H9 (cell line): ENCODE data around the gene SYNGR1. TPM values are rescaled to one million over a fixed set of nuclear protein-coding genes. Genes with fewer than 3 reads are reported as not detected.

Experiments
- DNase-seq: peaks from one replicate; pipeline ENCODE4 v3.0.0-alpha.2; 2017
- H2AFZ ChIP-seq: one replicate; pipeline ENCODE4 v1.6.1; 2013; ENCODE audit warnings: mild to moderate bottlenecking, low read length, control low read depth, moderate library complexity
- H2AK5ac ChIP-seq: 2 replicates; pipeline ENCODE4 v1.6.1; 2013; ENCODE audit warnings: low read length, control low read depth, mixed read lengths; ENCODE audit not compliant: insufficient read length
- H2BK120ac ChIP-seq: one replicate; pipeline ENCODE4 v1.6.1; 2013; ENCODE audit warnings: low read depth, mild to moderate bottlenecking, low read length, control low read depth, inconsistent platforms; ENCODE audit not compliant: poor library complexity, severe bottlenecking
- H2BK12ac ChIP-seq: 2 replicates; pipeline ENCODE4 v1.6.1; 2013; ENCODE audit warnings: low read length, control low read depth, mixed read lengths, low read depth; ENCODE audit not compliant: insufficient read length
- H2BK15ac ChIP-seq: 2 replicates; pipeline ENCODE4 v1.6.1; 2013; ENCODE audit warnings: low read depth, low read length, control low read depth
- H2BK20ac ChIP-seq: one replicate; pipeline ENCODE4 v1.6.1; 2013; ENCODE audit warnings: low read depth, mild to moderate bottlenecking, low read length, control low read depth, inconsistent platforms; ENCODE audit not compliant: poor library complexity, severe bottlenecking
- H2BK5ac ChIP-seq: 2 replicates; pipeline ENCODE4 v1.6.1; 2013; ENCODE audit warnings: low read length, control low read depth, mixed read lengths; ENCODE audit not compliant: insufficient read length
- H3K14ac ChIP-seq: 2 replicates; pipeline ENCODE4 v1.6.1; 2013; ENCODE audit warnings: low read length, control low read depth; ENCODE audit not compliant: insufficient read depth
- H3K18ac ChIP-seq: 2 replicates; pipeline ENCODE4 v1.6.1; 2013; ENCODE audit warnings: low read depth, mild to moderate bottlenecking, mixed read lengths, low read length, control low read depth; ENCODE audit not compliant: insufficient read length
- H3K23ac ChIP-seq: 2 replicates; pipeline ENCODE4 v1.6.1; 2013; ENCODE audit warnings: low read length, control low read depth, mixed read lengths, low read depth; ENCODE audit not compliant: insufficient read length
- H3K23me2 ChIP-seq: 2 replicates; pipeline ENCODE4 v1.6.1; 2013; ENCODE audit warnings: low read depth, mild to moderate bottlenecking, mixed read lengths, low read length, control low read depth; ENCODE audit not compliant: insufficient read length, poor library complexity, severe bottlenecking
- H3K27ac ChIP-seq: 2 replicates; pipeline ENCODE4 v1.5.1; 2013; ENCODE audit warnings: low read length, control low read depth, mixed read lengths, low read depth; ENCODE audit not compliant: insufficient read length
- H3K27me3 ChIP-seq: 2 replicates; pipeline ENCODE4 v1.6.1; 2013; ENCODE audit warnings: low read length, control low read depth, inconsistent platforms; ENCODE audit not compliant: insufficient read depth
- H3K4ac ChIP-seq: 2 replicates; pipeline ENCODE4 v1.6.1; 2013; ENCODE audit warnings: low read depth, mild to moderate bottlenecking, control low read depth, inconsistent platforms, low read length, moderate library complexity
- H3K4me1 ChIP-seq: 2 replicates; pipeline ENCODE4 v1.6.1; 2013; ENCODE audit warnings: low read length, control low read depth, inconsistent platforms; ENCODE audit not compliant: insufficient read depth
- H3K4me2 ChIP-seq: 2 replicates; pipeline ENCODE4 v1.6.1; 2013; ENCODE audit warnings: low read length, control low read depth, mixed read lengths; ENCODE audit not compliant: insufficient read length, insufficient read depth
- H3K56ac ChIP-seq: 2 replicates; pipeline ENCODE4 v1.6.1; 2013; ENCODE audit warnings: low read depth, mild to moderate bottlenecking, mixed read lengths, low read length, control low read depth; ENCODE audit not compliant: insufficient read length
- H3K79me1 ChIP-seq: 2 replicates; pipeline ENCODE4 v1.6.1; 2013; ENCODE audit warnings: low read depth, mild to moderate bottlenecking, moderate library complexity, low read length, control low read depth, inconsistent platforms; ENCODE audit not compliant: insufficient read depth, poor library complexity, severe bottlenecking
- H3K79me2 ChIP-seq: 2 replicates; pipeline ENCODE4 v1.6.1; 2013; ENCODE audit warnings: low read length, control low read depth, inconsistent platforms; ENCODE audit not compliant: insufficient read depth
- H3K9ac ChIP-seq: 2 replicates; pipeline ENCODE4 v1.6.1; 2013; ENCODE audit warnings: low read length, control low read depth, mixed read lengths; ENCODE audit not compliant: insufficient read length; ENCODE audit errors: extremely low read depth
- H3K9me3 ChIP-seq: one replicate; pipeline ENCODE4 v1.6.1; 2013; ENCODE audit warnings: low read depth, low read length, inconsistent platforms; ENCODE audit not compliant: control insufficient read depth
- H3T11ph ChIP-seq: one replicate; pipeline ENCODE4 v1.6.1; 2013; ENCODE audit warnings: mild to moderate bottlenecking, low read length, control low read depth, inconsistent platforms
- H4K20me1 ChIP-seq: one replicate; pipeline ENCODE4 v1.6.1; 2013; ENCODE audit not compliant: control insufficient read depth, insufficient read length, insufficient read depth
- H4K5ac ChIP-seq: 2 replicates; pipeline ENCODE4 v1.6.1; 2013; ENCODE audit warnings: low read depth, mild to moderate bottlenecking, mixed read lengths, low read length, control low read depth; ENCODE audit not compliant: insufficient read length
- H4K8ac ChIP-seq: replicated peaks from 2 replicates; pipeline ENCODE4 v1.6.1; 2013; ENCODE audit warnings: low read length, control low read depth, mixed read lengths, low read depth; ENCODE audit not compliant: insufficient read length
- H4K91ac ChIP-seq: 2 replicates; pipeline ENCODE4 v1.6.1; 2013; ENCODE audit warnings: low read depth, mild to moderate bottlenecking, moderate library complexity, mixed read lengths, low read length, control low read depth; ENCODE audit not compliant: insufficient read length
- H3K27ac Mint-ChIP-seq, 3 experiments: 2 replicates in 2 of 3; 3 replicates in 1 of 3; pipeline ENCODE4 v1.8.0; 2020 to 2021; ENCODE audit warnings: mixed read lengths in 3 of 3, mild to moderate bottlenecking in 1 of 3, moderate library complexity in 1 of 3
- H3K27me3 Mint-ChIP-seq: 2 replicates; pipeline ENCODE4 v1.8.0; 2021; ENCODE audit warnings: low read depth, mild to moderate bottlenecking, moderate library complexity, mixed read lengths
- H3K36me3 Mint-ChIP-seq, 3 experiments: 2 replicates in 2 of 3; 3 replicates in 1 of 3; pipeline ENCODE4 v1.8.0; 2020 to 2021; ENCODE audit warnings: low read depth in 3 of 3, mixed read lengths in 3 of 3; ENCODE audit not compliant: insufficient read depth in 1 of 3
- H3K4me1 Mint-ChIP-seq, 2 experiments: 2 replicates each; pipeline ENCODE4 v1.8.0; 2020; ENCODE audit warnings: mixed read lengths in 2 of 2
- H3K4me3 Mint-ChIP-seq, 2 experiments: 2 replicates in 1 of 2; 3 replicates in 1 of 2; pipeline ENCODE4 v1.8.0; 2020 to 2021; ENCODE audit warnings: mild to moderate bottlenecking in 2 of 2, mixed read lengths in 2 of 2, moderate library complexity in 1 of 2
- H3K9me3 Mint-ChIP-seq, 2 experiments: 2 replicates in 1 of 2; 3 replicates in 1 of 2; pipeline ENCODE4 v1.8.0; 2020; ENCODE audit warnings: mild to moderate bottlenecking in 2 of 2, mixed read lengths in 2 of 2, moderate library complexity in 1 of 2
- WGBS: extraction: QIAGEN DNeasy Blood & Tissue Kit; methylation state at CpG from one replicate; pipeline ENCODE4 v1.1.7; 2013; ENCODE audit warnings: missing lambda C conversion rate, low lambda C conversion rate, mixed read lengths; ENCODE audit not compliant: insufficient read length; ENCODE audit errors: extremely low coverage; 5-methylcytosine and 5-hydroxymethylcytosine counted together
- total RNA-seq: library from RNA; stranded (reverse); gene quantifications from 2 replicates; pipeline ENCODE4 v1.2.1, GENCODE V29; 2021
- TF ChIP-seq, protein P1 (sequence below): fragments of 200-600 bp; sonication (generic); conservative IDR thresholded peaks from 3 replicates; pipeline ENCODE4 v1.8.0; 2021; ENCODE audit warnings: antibody characterized with exemption, mild to moderate bottlenecking

The SYNGR1 gene
- total RNA-seq, 1 experiment from 2014 or later, result 13.2 TPM

GRCh38 chr22:39419911-39420310 lies 70.1 kb downstream of the SYNGR1 start:
- Histone ChIP-seq H3T11ph (no peak overlapping the region), H3K4me1 (no peaks in the 10 kb centered on the region), H3K9ac (no peak overlapping the region), H3K23me2 (no peaks in the 10 kb centered on the region), H3K23ac (no peak overlapping the region), H4K8ac (no peak overlapping the region), H4K20me1 (peaks cover 2% of the 10 kb centered on the region), H3K4me2 (no peak overlapping the region), H2BK20ac (no peak overlapping the region), H2BK120ac (no peak overlapping the region), H3K9me3 (no peaks in the 10 kb centered on the region), H3K27me3 (no peaks in the 10 kb centered on the region), H3K56ac (no peak overlapping the region), H3K79me2 (no peaks in the 10 kb centered on the region), H2AFZ (no peak overlapping the region), H4K91ac (no peak overlapping the region), H2BK15ac (no peak overlapping the region), H4K5ac (no peak overlapping the region), H3K79me1 (no peaks in the 10 kb centered on the region), H2AK5ac (no peak overlapping the region), H3K4ac (no peak overlapping the region), H2BK5ac (no peak overlapping the region), H2BK12ac (no peak overlapping the region), H3K14ac (no peak overlapping the region), H3K27ac (no peak overlapping the region), H3K18ac (no peak overlapping the region)
- Mint-ChIP-seq H3K36me3 (peaks cover 15 to 74% (median 55%) of the 10 kb centered on the region in 3 experiments), H3K9me3 (no peaks in the 10 kb centered on the region), H3K4me3 (no peak overlapping the region), H3K4me1 (peaks cover 0 to 3% of the 10 kb centered on the region in 2 experiments; a peak in 1 of 4 replicates), H3K27me3 (no peaks in the 10 kb centered on the region; the same call in 1 of the 2 replicates), H3K27ac (no peak overlapping the region)
- TF ChIP-seq, protein P1, sequence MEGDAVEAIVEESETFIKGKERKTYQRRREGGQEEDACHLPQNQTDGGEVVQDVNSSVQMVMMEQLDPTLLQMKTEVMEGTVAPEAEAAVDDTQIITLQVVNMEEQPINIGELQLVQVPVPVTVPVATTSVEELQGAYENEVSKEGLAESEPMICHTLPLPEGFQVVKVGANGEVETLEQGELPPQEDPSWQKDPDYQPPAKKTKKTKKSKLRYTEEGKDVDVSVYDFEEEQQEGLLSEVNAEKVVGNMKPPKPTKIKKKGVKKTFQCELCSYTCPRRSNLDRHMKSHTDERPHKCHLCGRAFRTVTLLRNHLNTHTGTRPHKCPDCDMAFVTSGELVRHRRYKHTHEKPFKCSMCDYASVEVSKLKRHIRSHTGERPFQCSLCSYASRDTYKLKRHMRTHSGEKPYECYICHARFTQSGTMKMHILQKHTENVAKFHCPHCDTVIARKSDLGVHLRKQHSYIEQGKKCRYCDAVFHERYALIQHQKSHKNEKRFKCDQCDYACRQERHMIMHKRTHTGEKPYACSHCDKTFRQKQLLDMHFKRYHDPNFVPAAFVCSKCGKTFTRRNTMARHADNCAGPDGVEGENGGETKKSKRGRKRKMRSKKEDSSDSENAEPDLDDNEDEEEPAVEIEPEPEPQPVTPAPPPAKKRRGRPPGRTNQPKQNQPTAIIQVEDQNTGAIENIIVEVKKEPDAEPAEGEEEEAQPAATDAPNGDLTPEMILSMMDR, result no peak
- DNase-seq, result no peak
- no CpG with 5 or more reads among the region's 5 CpGs for WGBS
